ENCODE measurements around the gene LRP2. TPM values are rescaled to one million over a fixed set of nuclear protein-coding genes. Genes with fewer than 3 reads are reported as not detected.

The LRP2 gene
- total RNA-seq, 4 donors from 2014 or later: not detected

DNA sequence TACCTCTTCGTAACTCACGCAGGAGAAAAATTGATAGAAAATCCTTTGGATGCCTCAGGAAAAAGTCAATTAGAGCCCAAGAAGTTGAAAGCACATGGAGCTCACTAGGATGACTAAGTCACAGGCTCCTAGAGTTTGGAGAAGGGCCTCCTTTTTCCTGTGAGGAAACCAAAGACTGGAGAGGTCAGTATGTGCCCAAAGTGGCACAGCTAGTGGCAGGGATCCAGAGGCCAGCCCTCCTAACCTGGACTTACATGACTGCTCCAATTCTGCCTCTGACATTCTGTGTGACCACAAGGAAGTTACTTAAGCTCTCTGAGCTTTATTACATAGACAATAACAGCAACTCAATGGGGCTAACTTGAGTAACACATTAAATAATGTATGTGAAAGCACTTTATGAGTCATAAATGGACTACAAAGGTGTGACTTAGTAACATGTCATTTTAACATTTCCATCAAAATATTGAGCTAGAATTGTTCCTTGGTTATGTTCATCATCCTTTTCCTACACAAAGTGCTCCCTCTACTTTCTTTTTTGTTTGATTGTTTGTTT lies 201.3 kb downstream of the LRP2 start:
- H3K4me1 ChIP-seq: no peaks in the 10 kb centered on the region
- H3K27ac ChIP-seq: no peak overlapping the region
- no peak overlapping the region for H3K4me3 ChIP-seq
- no peaks in the 10 kb centered on the region for H3K36me3 ChIP-seq
- TF ChIP-seq, protein P1, sequence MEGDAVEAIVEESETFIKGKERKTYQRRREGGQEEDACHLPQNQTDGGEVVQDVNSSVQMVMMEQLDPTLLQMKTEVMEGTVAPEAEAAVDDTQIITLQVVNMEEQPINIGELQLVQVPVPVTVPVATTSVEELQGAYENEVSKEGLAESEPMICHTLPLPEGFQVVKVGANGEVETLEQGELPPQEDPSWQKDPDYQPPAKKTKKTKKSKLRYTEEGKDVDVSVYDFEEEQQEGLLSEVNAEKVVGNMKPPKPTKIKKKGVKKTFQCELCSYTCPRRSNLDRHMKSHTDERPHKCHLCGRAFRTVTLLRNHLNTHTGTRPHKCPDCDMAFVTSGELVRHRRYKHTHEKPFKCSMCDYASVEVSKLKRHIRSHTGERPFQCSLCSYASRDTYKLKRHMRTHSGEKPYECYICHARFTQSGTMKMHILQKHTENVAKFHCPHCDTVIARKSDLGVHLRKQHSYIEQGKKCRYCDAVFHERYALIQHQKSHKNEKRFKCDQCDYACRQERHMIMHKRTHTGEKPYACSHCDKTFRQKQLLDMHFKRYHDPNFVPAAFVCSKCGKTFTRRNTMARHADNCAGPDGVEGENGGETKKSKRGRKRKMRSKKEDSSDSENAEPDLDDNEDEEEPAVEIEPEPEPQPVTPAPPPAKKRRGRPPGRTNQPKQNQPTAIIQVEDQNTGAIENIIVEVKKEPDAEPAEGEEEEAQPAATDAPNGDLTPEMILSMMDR (IDR thresholded peaks at IDR 0.05): no peak
- TF ChIP-seq POLR2A (IDR thresholded peaks at IDR 0.05): no peak
- H3K27me3 ChIP-seq: no peaks in the 10 kb centered on the region
- no peak for DNase-seq
- H3K9me3 ChIP-seq: no peaks in the 10 kb centered on the region

DNA sequence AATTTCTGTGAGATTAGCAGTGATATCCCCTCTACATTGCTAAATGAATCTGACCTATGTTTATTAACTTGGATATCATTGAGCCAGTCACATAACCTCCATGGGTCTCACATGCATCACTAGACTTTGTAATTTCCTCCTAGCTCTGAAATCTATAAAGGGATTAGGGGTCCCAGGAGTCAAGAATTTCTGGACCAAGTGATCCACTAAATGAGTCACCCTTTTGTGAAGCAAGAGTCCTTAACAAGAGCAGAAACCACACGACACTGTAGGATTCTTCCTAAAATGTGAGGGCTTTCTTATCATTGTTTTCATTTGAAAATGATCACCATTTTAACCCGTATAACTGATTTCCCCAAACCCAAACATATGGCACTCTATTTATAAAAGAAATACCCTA lies 202.6 kb downstream of the LRP2 start:
- H3K36me3 ChIP-seq: no peaks in the 10 kb centered on the region
- no peaks in the 10 kb centered on the region for H3K27me3 ChIP-seq
- no peak overlapping the region for H3K27ac ChIP-seq
- H3K4me1 ChIP-seq: no peaks in the 10 kb centered on the region
- no peaks in the 10 kb centered on the region for H3K9me3 ChIP-seq
- no peak for DNase-seq
- TF ChIP-seq, protein P1 (IDR thresholded peaks at IDR 0.05): no peak
- no peak for TF ChIP-seq POLR2A (IDR thresholded peaks at IDR 0.05)
- H3K4me3 ChIP-seq: no peak overlapping the region

GRCh38 chr2:169158874-169159273 lies 203.5 kb downstream of the LRP2 start:
- no peaks in the 10 kb centered on the region for H3K27me3 ChIP-seq
- H3K9me3 ChIP-seq: no peaks in the 10 kb centered on the region
- TF ChIP-seq, protein P1 (IDR thresholded peaks at IDR 0.05): no peak
- TF ChIP-seq POLR2A (IDR thresholded peaks at IDR 0.05): no peak
- H3K4me3 ChIP-seq: no peak overlapping the region
- H3K27ac ChIP-seq: no peak overlapping the region
- no peaks in the 10 kb centered on the region for H3K4me1 ChIP-seq
- DNase-seq: no peak
- no peaks in the 10 kb centered on the region for H3K36me3 ChIP-seq

- Histone ChIP-seq H3K9me3 (no peaks in the 10 kb centered on the region), H3K27ac (no peak overlapping the region), H3K4me3 (no peak overlapping the region), H3K36me3 (no peaks in the 10 kb centered on the region), H3K27me3 (no peaks in the 10 kb centered on the region), H3K4me1 (no peaks in the 10 kb centered on the region)
- TF ChIP-seq, protein P1 (IDR thresholded peaks at IDR 0.05): no peak
- no peak for TF ChIP-seq POLR2A (IDR thresholded peaks at IDR 0.05)
- no peak for DNase-seq
Observed at GRCh38 chr2:169146220-169146619, 216.1 kb downstream of the LRP2 start.

GRCh38 chr2:169143998-169144397 lies 218.3 kb downstream of the LRP2 start:
- TF ChIP-seq, protein P1 (IDR thresholded peaks at IDR 0.05): no peak
- TF ChIP-seq POLR2A (IDR thresholded peaks at IDR 0.05): no peak
- no peak for DNase-seq
- no peak overlapping the region for H3K4me3 ChIP-seq
- H3K4me1 ChIP-seq: no peaks in the 10 kb centered on the region
- no peaks in the 10 kb centered on the region for H3K27me3 ChIP-seq
- H3K9me3 ChIP-seq: no peaks in the 10 kb centered on the region
- H3K36me3 ChIP-seq: no peaks in the 10 kb centered on the region
- no peak overlapping the region for H3K27ac ChIP-seq
